Measurements from ENCODE around the gene DOK7. TPM values are rescaled to one million over a fixed set of nuclear protein-coding genes. Genes with fewer than 3 reads are reported as not detected.

Gene DOK7
- total RNA-seq, 3 donors from 2014 or later (not counting 1 experiment from before 2014, with no cell fraction given), result 1.3 to 2.9 (median 1.6) TPM

GRCh38 chr4:3516836-3517730 is 54.0 kb downstream of the DOK7 start:
- Histone ChIP-seq H3K36me3 (ENCODE audit: control insufficient read depth, insufficient read depth, low read length) (peaks cover 88% of the 10 kb centered on the region), H3K27ac (ENCODE audit: low read length) (no peak overlapping the region), H3K4me3 (ENCODE audit: low read length) (no peak overlapping the region), H3K27me3 (ENCODE audit: control insufficient read depth, insufficient read depth, low read length) (no peaks in the 10 kb centered on the region), H3K9me3 (ENCODE audit: control insufficient read depth, insufficient read depth, low read length) (no peaks in the 10 kb centered on the region), H3K4me1 (ENCODE audit: control insufficient read depth, insufficient read depth, low read length) (no peaks in the 10 kb centered on the region)
- no peak for TF ChIP-seq CTCF (IDR thresholded peaks at IDR 0.05)
- Mint-ChIP-seq H3K27ac (no peak overlapping the region), H3K36me3 (no peaks in the 10 kb centered on the region), H3K4me3 (no peak overlapping the region), H3K9me3 (no peaks in the 10 kb centered on the region), H3K4me1 (peaks cover 0 to 5% of the 10 kb centered on the region in 2 donors), H3K27me3 (ENCODE audit: low read depth in 2 of 2) (no peaks in the 10 kb centered on the region)
- WGBS (ENCODE audit: insufficient coverage), result 96% methylated on average over 29 of the region's 29 CpGs
- ATAC-seq, result no peak
- DNase-seq, result no peak
- intact Hi-C loops (cut with micrococcal nuclease), result loop anchor here (1.0 kb wide), 1 partner anchor 9 kb away; no protein-coding TSS in a partner anchor

GRCh38 chr4:3517731-3518510 is 54.8 kb downstream of the DOK7 start:
- Mint-ChIP-seq H3K27me3 (ENCODE audit: low read depth in 2 of 2) (no peaks in the 10 kb centered on the region), H3K27ac (no peak overlapping the region), H3K36me3 (no peaks in the 10 kb centered on the region), H3K4me3 (no peak overlapping the region), H3K9me3 (no peaks in the 10 kb centered on the region), H3K4me1 (peaks cover 0 to 5% of the 10 kb centered on the region in 2 donors)
- TF ChIP-seq CTCF (IDR thresholded peaks at IDR 0.05), result no peak
- intact Hi-C loops (cut with micrococcal nuclease), result loop anchor here (1.0 kb wide), 1 partner anchor 8 kb away; no protein-coding TSS in a partner anchor
- H3K27ac ChIP-seq (ENCODE audit: low read length), result no peak overlapping the region
- peaks cover 87% of the 10 kb centered on the region for H3K36me3 ChIP-seq (ENCODE audit: control insufficient read depth, insufficient read depth, low read length)
- WGBS (ENCODE audit: insufficient coverage), result 96% methylated on average over 49 of the region's 49 CpGs
- no peaks in the 10 kb centered on the region for H3K27me3 ChIP-seq (ENCODE audit: control insufficient read depth, insufficient read depth, low read length)
- no peak overlapping the region for H3K4me3 ChIP-seq (ENCODE audit: low read length)
- H3K9me3 ChIP-seq (ENCODE audit: control insufficient read depth, insufficient read depth, low read length), result no peaks in the 10 kb centered on the region
- ATAC-seq (no peak), DNase-seq (no peak)
- no peaks in the 10 kb centered on the region for H3K4me1 ChIP-seq (ENCODE audit: control insufficient read depth, insufficient read depth, low read length)

- no peak for DNase-seq
- no peaks in the 10 kb centered on the region for H3K4me1 ChIP-seq (ENCODE audit: control insufficient read depth, insufficient read depth, low read length)
- H3K27ac ChIP-seq (ENCODE audit: low read length), result no peak overlapping the region
- Mint-ChIP-seq H3K27ac (no peak overlapping the region), H3K36me3 (no peaks in the 10 kb centered on the region), H3K4me1 (peaks cover 0 to 5% of the 10 kb centered on the region in 2 donors), H3K27me3 (ENCODE audit: low read depth in 2 of 2) (no peaks in the 10 kb centered on the region), H3K4me3 (no peak overlapping the region), H3K9me3 (no peaks in the 10 kb centered on the region)
- H3K27me3 ChIP-seq (ENCODE audit: control insufficient read depth, insufficient read depth, low read length), result no peaks in the 10 kb centered on the region
- WGBS (ENCODE audit: insufficient coverage), result 95% methylated on average over 8 of the region's 11 CpGs
- no peak overlapping the region for H3K4me3 ChIP-seq (ENCODE audit: low read length)
- no peaks in the 10 kb centered on the region for H3K9me3 ChIP-seq (ENCODE audit: control insufficient read depth, insufficient read depth, low read length)
- intact Hi-C loops (cut with micrococcal nuclease), result no loop called here
- peaks cover 88% of the 10 kb centered on the region for H3K36me3 ChIP-seq (ENCODE audit: control insufficient read depth, insufficient read depth, low read length)
- no peak for ATAC-seq
- no peak for TF ChIP-seq CTCF (IDR thresholded peaks at IDR 0.05)
Observed at GRCh38 chr4:3518511-3518880, 55.4 kb downstream of the DOK7 start.

All from natural killer cell (primary cell).